ENCODE data around the gene ABCC5. TPM values are rescaled to one million over a fixed set of nuclear protein-coding genes. Genes with fewer than 3 reads are reported as not detected.

Gene ABCC5
- total RNA-seq, 1 donor from 2014 or later, result 39.0 TPM

DNA sequence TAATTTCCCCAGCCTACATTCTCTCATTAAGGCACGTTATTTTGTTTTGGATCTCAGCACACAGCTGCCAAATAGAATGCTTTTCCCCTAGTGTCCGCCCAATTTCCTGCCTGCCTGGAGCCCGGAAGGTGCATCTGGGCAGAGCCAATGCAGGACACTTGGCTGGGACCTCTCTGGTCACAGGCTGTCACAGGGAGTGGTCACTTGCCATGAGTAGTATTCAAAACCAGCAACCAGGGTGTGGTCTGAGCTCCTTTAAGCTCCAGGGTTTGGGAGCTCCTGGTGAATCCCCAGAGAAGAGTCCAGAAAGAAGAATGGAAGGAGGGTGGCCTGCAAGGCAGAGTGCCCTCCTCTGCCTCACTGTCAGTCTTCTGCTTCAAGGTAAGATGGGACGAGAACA, 35.1 kb upstream of the ABCC5 start, which contains the start of gene HTR3C:
Gene HTR3C (plus strand): TSS at position 281 of the 400 bp plus-strand sequence. CDS start 34 bp downstream, at position 315.
- no peak within 1 kb of the TSS for H3K4me3 Mint-ChIP-seq (ENCODE audit: unreplicated experiment)
- no peak for DNase-seq (ENCODE audit: extremely low spot score, unreplicated experiment)
- no peaks in the 10 kb centered on the region for H3K36me3 Mint-ChIP-seq (ENCODE audit: unreplicated experiment)
- no peak within 1 kb of the TSS for H3K27ac Mint-ChIP-seq (ENCODE audit: unreplicated experiment)
- no peaks in the 10 kb centered on the region for H3K4me1 Mint-ChIP-seq (ENCODE audit: unreplicated experiment)
- H3K9me3 Mint-ChIP-seq (ENCODE audit: unreplicated experiment), result no peaks in the 10 kb centered on the region
- TF ChIP-seq, protein P1, sequence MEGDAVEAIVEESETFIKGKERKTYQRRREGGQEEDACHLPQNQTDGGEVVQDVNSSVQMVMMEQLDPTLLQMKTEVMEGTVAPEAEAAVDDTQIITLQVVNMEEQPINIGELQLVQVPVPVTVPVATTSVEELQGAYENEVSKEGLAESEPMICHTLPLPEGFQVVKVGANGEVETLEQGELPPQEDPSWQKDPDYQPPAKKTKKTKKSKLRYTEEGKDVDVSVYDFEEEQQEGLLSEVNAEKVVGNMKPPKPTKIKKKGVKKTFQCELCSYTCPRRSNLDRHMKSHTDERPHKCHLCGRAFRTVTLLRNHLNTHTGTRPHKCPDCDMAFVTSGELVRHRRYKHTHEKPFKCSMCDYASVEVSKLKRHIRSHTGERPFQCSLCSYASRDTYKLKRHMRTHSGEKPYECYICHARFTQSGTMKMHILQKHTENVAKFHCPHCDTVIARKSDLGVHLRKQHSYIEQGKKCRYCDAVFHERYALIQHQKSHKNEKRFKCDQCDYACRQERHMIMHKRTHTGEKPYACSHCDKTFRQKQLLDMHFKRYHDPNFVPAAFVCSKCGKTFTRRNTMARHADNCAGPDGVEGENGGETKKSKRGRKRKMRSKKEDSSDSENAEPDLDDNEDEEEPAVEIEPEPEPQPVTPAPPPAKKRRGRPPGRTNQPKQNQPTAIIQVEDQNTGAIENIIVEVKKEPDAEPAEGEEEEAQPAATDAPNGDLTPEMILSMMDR (IDR thresholded peaks at IDR 0.05), result no peak
- H3K27me3 Mint-ChIP-seq (ENCODE audit: unreplicated experiment), result peaks cover 33% of the 10 kb centered on the region

DNA sequence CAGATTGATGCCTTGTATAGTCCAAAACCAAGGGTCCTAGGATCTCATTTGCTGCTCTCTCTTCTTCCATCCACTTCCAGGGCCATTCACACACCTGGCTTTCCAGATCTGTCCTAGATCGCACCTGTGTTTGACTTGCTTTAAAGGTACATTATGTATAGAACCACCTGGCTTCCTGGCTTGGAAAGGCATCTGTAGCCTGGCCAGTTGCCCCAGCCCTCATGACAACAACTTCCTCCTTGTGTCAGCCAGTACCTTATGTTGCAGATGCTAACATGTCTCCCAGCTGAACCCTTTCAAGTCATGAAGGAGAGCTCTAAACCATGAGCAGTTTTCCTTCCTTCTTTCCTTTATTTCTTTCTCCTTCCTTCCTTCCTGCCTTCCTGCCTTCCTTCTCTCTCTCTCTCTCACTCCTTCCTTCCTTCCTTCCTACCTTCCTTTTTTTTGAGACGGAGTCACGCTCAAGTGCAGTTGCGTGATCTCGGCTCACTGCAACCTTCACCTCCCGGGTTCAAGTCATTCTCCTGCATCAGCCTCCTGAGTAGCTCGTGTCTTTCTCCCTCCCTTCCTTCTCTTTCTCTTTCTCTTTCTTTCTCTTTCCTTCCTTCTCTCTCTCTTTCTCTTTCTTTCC, 32.6 kb upstream of the ABCC5 start:
- DNase-seq (ENCODE audit: extremely low spot score, unreplicated experiment), result no peak
- Mint-ChIP-seq H3K27ac (ENCODE audit: unreplicated experiment) (no peak overlapping the region), H3K36me3 (ENCODE audit: unreplicated experiment) (no peaks in the 10 kb centered on the region), H3K9me3 (ENCODE audit: unreplicated experiment) (no peaks in the 10 kb centered on the region), H3K4me1 (ENCODE audit: unreplicated experiment) (no peaks in the 10 kb centered on the region), H3K27me3 (ENCODE audit: unreplicated experiment) (peaks cover 31% of the 10 kb centered on the region), H3K4me3 (ENCODE audit: unreplicated experiment) (no peak overlapping the region)
- TF ChIP-seq, protein P1 (IDR thresholded peaks at IDR 0.05), result no peak

DNA sequence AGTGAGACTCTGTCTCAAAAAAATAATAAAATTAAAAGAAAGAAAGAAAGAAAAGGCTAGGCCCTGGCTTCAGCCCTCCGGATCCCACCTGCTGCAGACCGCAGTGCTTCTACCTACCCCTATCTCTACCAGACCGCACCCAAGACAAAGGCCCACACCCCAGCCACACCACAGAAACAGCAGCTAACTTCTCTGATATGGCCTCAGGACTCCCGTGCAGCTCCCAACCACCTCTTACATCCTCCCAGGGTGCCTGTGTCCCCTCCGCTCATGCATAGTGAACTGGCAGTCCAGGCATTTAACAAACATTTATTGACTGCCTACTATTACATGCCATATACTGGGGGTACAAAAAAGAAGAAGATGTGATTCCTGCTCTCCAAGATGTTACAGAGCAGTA, 28.3 kb upstream of the ABCC5 start:
- Mint-ChIP-seq H3K27ac (ENCODE audit: unreplicated experiment) (no peak overlapping the region), H3K4me3 (ENCODE audit: unreplicated experiment) (no peak overlapping the region), H3K36me3 (ENCODE audit: unreplicated experiment) (no peaks in the 10 kb centered on the region), H3K27me3 (ENCODE audit: unreplicated experiment) (peaks cover 17% of the 10 kb centered on the region), H3K4me1 (ENCODE audit: unreplicated experiment) (no peaks in the 10 kb centered on the region), H3K9me3 (ENCODE audit: unreplicated experiment) (no peaks in the 10 kb centered on the region)
- TF ChIP-seq, protein P1 (IDR thresholded peaks at IDR 0.05), result no peak
- no peak for DNase-seq (ENCODE audit: extremely low spot score, unreplicated experiment)

DNA sequence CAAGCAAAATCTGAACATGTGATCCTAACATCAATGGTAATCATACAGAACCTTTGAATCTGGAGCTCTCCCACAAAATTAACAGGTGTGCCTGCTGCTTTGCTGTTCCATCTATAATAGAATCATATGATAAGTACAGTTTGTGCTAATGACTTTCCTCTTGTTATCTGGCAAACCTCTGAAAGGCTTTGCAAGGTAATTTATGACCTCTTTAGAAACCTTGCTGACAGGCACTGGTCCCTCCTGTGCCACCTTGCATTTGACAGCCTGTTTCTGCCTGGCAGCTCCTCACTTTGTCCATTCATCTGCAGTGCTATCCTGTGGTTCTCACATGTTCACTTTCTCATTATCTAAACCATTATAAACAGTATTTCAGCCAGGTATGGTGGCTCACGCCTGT, 24.9 kb upstream of the ABCC5 start:
- H3K27ac Mint-ChIP-seq (ENCODE audit: unreplicated experiment), result no peak overlapping the region
- TF ChIP-seq, protein P1 (IDR thresholded peaks at IDR 0.05), result no peak

DNA sequence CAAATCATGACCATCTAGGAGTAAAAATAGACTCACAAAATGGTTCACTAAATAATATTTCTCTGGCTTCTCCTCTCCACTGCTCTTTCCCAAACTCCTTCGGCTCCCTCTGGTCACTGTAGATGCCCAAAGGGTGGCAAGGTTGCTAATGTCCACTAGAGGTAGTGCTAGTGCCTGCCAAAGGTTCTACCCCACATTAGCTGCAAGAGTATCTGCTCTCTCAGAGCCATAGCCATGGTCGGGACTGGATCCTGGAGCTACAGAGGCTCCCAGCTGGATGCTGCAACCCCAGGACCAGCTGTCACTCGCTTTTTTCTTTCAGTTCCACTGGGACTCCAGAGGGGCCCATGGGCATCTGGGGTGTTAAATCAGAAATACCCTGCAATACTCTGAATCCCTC, 22.3 kb upstream of the ABCC5 start:
- H3K4me1 Mint-ChIP-seq (ENCODE audit: unreplicated experiment), result no peaks in the 10 kb centered on the region

More for the DNA sequence above, 24.9 kb upstream of the ABCC5 start:
- Mint-ChIP-seq H3K4me3 (ENCODE audit: unreplicated experiment) (no peak overlapping the region), H3K36me3 (ENCODE audit: unreplicated experiment) (no peaks in the 10 kb centered on the region), H3K9me3 (ENCODE audit: unreplicated experiment) (no peaks in the 10 kb centered on the region), H3K4me1 (ENCODE audit: unreplicated experiment) (no peaks in the 10 kb centered on the region), H3K27me3 (ENCODE audit: unreplicated experiment) (peaks cover 21% of the 10 kb centered on the region)
- DNase-seq (ENCODE audit: extremely low spot score, unreplicated experiment), result no peak

More for the DNA sequence above, 22.3 kb upstream of the ABCC5 start:
- H3K27ac Mint-ChIP-seq (ENCODE audit: unreplicated experiment), result no peak overlapping the region
- TF ChIP-seq, protein P1 (IDR thresholded peaks at IDR 0.05), result peak; percentile 60
- H3K9me3 Mint-ChIP-seq (ENCODE audit: unreplicated experiment), result no peaks in the 10 kb centered on the region
- no peak overlapping the region for H3K4me3 Mint-ChIP-seq (ENCODE audit: unreplicated experiment)
- no peaks in the 10 kb centered on the region for H3K36me3 Mint-ChIP-seq (ENCODE audit: unreplicated experiment)
- peaks cover 21% of the 10 kb centered on the region for H3K27me3 Mint-ChIP-seq (ENCODE audit: unreplicated experiment)
- no peak for DNase-seq (ENCODE audit: extremely low spot score, unreplicated experiment)
